ENCODE measurements around the gene KLF7. TPM values are rescaled to one million over a fixed set of nuclear protein-coding genes. Genes with fewer than 3 reads are reported as not detected.

Gene KLF7
- total RNA-seq (2022; extraction: Qiagen RNA extraction): 20.8 to 37.8 TPM (median 34.0 TPM) in 5 replicates

DNA sequence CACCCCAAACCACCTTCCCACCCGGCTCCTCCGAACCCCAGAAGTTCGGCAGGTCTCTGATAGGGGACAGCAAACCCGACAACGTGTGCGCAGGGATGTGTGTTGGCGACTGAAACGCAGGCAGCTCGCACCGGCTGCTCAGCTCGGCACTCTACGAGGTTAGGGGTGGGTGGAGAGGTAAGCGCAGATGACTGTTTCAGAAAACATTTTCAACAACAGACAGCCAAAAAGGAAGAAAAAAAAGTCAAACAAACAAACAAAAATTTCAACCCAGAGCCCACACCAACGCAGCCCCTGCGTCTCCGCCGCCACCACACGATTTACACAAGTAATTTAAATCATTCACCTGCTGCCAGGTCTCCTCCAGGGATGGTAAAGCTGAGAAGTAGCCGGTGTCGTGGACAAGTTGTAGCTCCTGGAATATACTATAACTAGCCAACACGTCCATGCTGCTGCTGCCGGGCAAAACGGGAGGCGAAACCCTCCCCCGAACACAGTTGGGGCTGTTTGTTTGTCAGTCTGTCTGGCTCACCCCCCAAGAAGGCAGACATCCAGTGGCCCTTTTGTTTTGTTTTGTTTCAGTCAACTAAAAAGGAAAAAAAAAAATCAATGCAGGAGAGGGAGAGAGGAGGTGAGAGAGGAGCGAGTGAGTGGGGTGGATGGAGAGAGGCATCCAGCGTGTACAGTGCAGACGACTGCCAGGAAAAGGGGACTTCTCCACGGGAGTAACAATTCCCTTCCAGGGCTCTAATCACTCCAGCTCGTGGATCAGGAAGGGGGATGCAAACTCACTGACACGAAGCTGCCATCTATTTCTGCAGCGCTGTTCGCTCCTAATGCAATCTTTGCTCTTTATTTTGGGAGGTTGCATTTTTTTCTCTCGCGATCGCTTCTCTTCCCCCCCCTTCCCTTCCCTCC, at the start of gene KLF7:
Gene KLF7 (minus strand): TSS at position 828 of the 918 bp plus-strand sequence. CDS start 380 bp downstream, at position 448.

Other genes with a start within 250 kb of the KLF7 start
- gene CPO, start 226.4 kb downstream of the KLF7 start, total RNA-seq (2022; extraction: Qiagen RNA extraction): 0.11 to 0.16 TPM in 2 of 5 replicates, not detected in the others